SK-MEL-5 (cell line): Measurements from ENCODE around the gene BIVM. TPM values are rescaled to one million over a fixed set of nuclear protein-coding genes. Genes with fewer than 3 reads are reported as not detected.
"Not testable (repeated sequence)": the region's sequence is repeated elsewhere in the genome, so short reads cannot be mapped to it uniquely, and the experiment has no call there.

Source experiments
- DNase-seq: peaks from one replicate; pipeline ENCODE4 v3.0.0-alpha.2; 2016; ENCODE audit warnings: low read depth, low spot score
- in situ Hi-C: cut with HindIII; loops from 2 replicates; pipeline ENCODE4 v1.10.0; 2016; ENCODE audit warnings: low sequenced_read_pairs, high pct_unique_total_duplicates, low pct_unique_long_range_greater_than_20kb
- total RNA-seq: library from RNA; depleted of rRNA; stranded (reverse); fragments of >200 nt; shearing (Covaris generic); gene quantifications from 2 replicates; pipeline ENCODE4 v1.2.3, GENCODE V29; 2014

BIVM gene
- total RNA-seq, 1 experiment from 2014 or later: 15.5 TPM

GRCh38 chr13:102779436-102780159 lies 19.3 kb upstream of the BIVM start:
- in situ Hi-C loops: no loop called here
- DNase-seq: no peak

- in situ Hi-C loops: not testable (repeated sequence)
- DNase-seq: peak; percentile 80
These were observed 18.3 kb upstream of the BIVM start for GRCh38 chr13:102780656-102781055.

- in situ Hi-C loops: no loop called here
These were observed 17.3 kb upstream of the BIVM start for GRCh38 chr13:102781591-102781990.

GRCh38 chr13:102784483-102784882 lies 14.4 kb upstream of the BIVM start:
- in situ Hi-C loops: no loop called here
- DNase-seq: no peak

More at GRCh38 chr13:102781591-102781990, 17.3 kb upstream of the BIVM start:
- no peak for DNase-seq

GRCh38 chr13:102788683-102789082 lies 10.2 kb upstream of the BIVM start:
- no peak for DNase-seq
- in situ Hi-C loops: no loop called here

GRCh38 chr13:102792396-102792795 lies 6.5 kb upstream of the BIVM start:
- in situ Hi-C loops: no loop called here
- DNase-seq: no peak

- in situ Hi-C loops: no loop called here
- no peak for DNase-seq
These were observed 5.1 kb upstream of the BIVM start for GRCh38 chr13:102793611-102794355.

GRCh38 chr13:102799426-102800144 lies 666 bp downstream of the BIVM start:
- in situ Hi-C loops: no loop called here
- DNase-seq: no peak

GRCh38 chr13:102800145-102801041 lies 1.5 kb downstream of the BIVM start:
- peak; percentile 65 for DNase-seq

GRCh38 chr13:102805680-102806079 lies 6.8 kb downstream of the BIVM start:
- in situ Hi-C loops: no loop called here
- no peak for DNase-seq

More at GRCh38 chr13:102800145-102801041, 1.5 kb downstream of the BIVM start:
- in situ Hi-C loops: no loop called here

- in situ Hi-C loops: no loop called here
- no peak for DNase-seq
These were observed 8.8 kb downstream of the BIVM start for GRCh38 chr13:102807699-102808098.

GRCh38 chr13:102812611-102813287 lies 13.8 kb downstream of the BIVM start:
- in situ Hi-C loops: no loop called here
- DNase-seq: no peak

- no peak for DNase-seq
- in situ Hi-C loops: no loop called here
These were observed 15.2 kb downstream of the BIVM start for GRCh38 chr13:102814025-102814607.

- in situ Hi-C loops: no loop called here
- DNase-seq: no peak
These were observed 15.9 kb downstream of the BIVM start for GRCh38 chr13:102814793-102815192.

GRCh38 chr13:102815788-102816187 lies 16.9 kb downstream of the BIVM start:
- in situ Hi-C loops: no loop called here
- no peak for DNase-seq

- in situ Hi-C loops: no loop called here
- no peak for DNase-seq
These were observed 17.8 kb downstream of the BIVM start for GRCh38 chr13:102816708-102817107.

- in situ Hi-C loops: no loop called here
- no peak for DNase-seq
These were observed 18.3 kb downstream of the BIVM start for GRCh38 chr13:102817241-102817640.
